K562 (cell line): ENCODE measurements around the gene FN3KRP. TPM values are rescaled to one million over a fixed set of nuclear protein-coding genes. Genes with fewer than 3 reads are reported as not detected.

Experiments
- ATF7 ChIP-seq: fragments of 450-650 bp; IDR thresholded peaks from 2 replicates; pipeline ENCODE4 v1.7.1; 2014; ENCODE audit warnings: mild to moderate bottlenecking, moderate library complexity
- CREB1 ChIP-seq, 2 experiments: sonication (generic) in 1 of 2; formaldehyde crosslinking in 1 of 2; IDR thresholded peaks; 2 replicates each; pipeline versions ENCODE4 v1.6.1 to v1.8.0; 2012 to 2022; ENCODE audit warnings: inconsistent platforms in 1 of 2, mild to moderate bottlenecking in 1 of 2, missing genetic modification reagents in 1 of 2, moderate library complexity in 1 of 2
- KAT2B ChIP-seq: IDR thresholded peaks from one replicate; pipeline ENCODE4 v1.6.1; 2012; ENCODE audit warnings: low read depth, mild to moderate bottlenecking, control low read depth, inconsistent platforms, low read length, moderate library complexity
- MYC ChIP-seq, 2 experiments: fragments of 250-450 bp in 1 of 2; sonication (Bioruptor Pico) in 1 of 2; IDR thresholded peaks; 2 replicates each; pipeline versions ENCODE4 v1.5.1 to v1.6.1; 2012 to 2021; ENCODE audit warnings: low read depth in 2 of 2, borderline replicate concordance in 1 of 2, improper control_type of control experiment in 1 of 2, low read length in 1 of 2, mild to moderate bottlenecking in 1 of 2, moderate library complexity in 1 of 2
- NR4A1 ChIP-seq, 2 experiments: fragments of 250-450 bp in 1 of 2; fragments of 450-650 bp in 1 of 2; sonication (Bioruptor Pico) in 1 of 2; IDR thresholded peaks; 2 replicates each; pipeline versions ENCODE4 v1.4.0 to v1.6.1; 2016 to 2020; ENCODE audit warnings: mild to moderate bottlenecking in 2 of 2, missing compliant biosample characterization in 1 of 2, missing genetic modification characterization in 1 of 2, moderate library complexity in 1 of 2
- POLR2AphosphoS5 ChIP-seq: IDR thresholded peaks from 2 replicates; pipeline ENCODE4 v1.6.1; 2011; ENCODE audit warnings: mild to moderate bottlenecking, low read depth, low read length, moderate library complexity; ENCODE audit not compliant: control insufficient read depth, insufficient read depth
- PPARD ChIP-seq: fragments of 250-450 bp; sonication (Bioruptor Pico); IDR thresholded peaks from 2 replicates; pipeline ENCODE4 v1.8.0; 2022; ENCODE audit warnings: inconsistent platforms, mild to moderate bottlenecking, moderate library complexity
- SNIP1 ChIP-seq: fragments of 450-650 bp; IDR thresholded peaks from 2 replicates; pipeline ENCODE4 v1.7.1; 2017; ENCODE audit warnings: low read depth, mild to moderate bottlenecking
- STAT5A ChIP-seq: IDR thresholded peaks from 2 replicates; pipeline ENCODE4 v1.6.1; 2012; ENCODE audit warnings: low read length, inconsistent platforms, borderline replicate concordance
- TAL1 ChIP-seq: fragments of 450-650 bp; IDR thresholded peaks from 2 replicates; pipeline ENCODE4 v1.6.1; 2016; ENCODE audit warnings: mild to moderate bottlenecking
- TBL1XR1 ChIP-seq, 2 experiments: IDR thresholded peaks; 2 replicates each; pipeline ENCODE4 v1.6.1; 2012; ENCODE audit warnings: improper control_type of control experiment in 2 of 2, low read length in 2 of 2, mild to moderate bottlenecking in 1 of 2
- TCF3 ChIP-seq: sonication (generic); formaldehyde crosslinking; IDR thresholded peaks from 2 replicates; pipeline ENCODE4 v1.4.0; 2020; ENCODE audit warnings: mild to moderate bottlenecking, missing genetic modification reagents
- TEAD4 ChIP-seq, 2 experiments: sonication (generic) in 1 of 2; formaldehyde crosslinking in 1 of 2; IDR thresholded peaks; 2 replicates each; pipeline versions ENCODE4 v1.6.1 to v1.8.0; 2012 to 2022; ENCODE audit warnings: borderline replicate concordance in 1 of 2, inconsistent platforms in 1 of 2, low read length in 1 of 2, mild to moderate bottlenecking in 1 of 2, missing genetic modification reagents in 1 of 2
- TRIM25 ChIP-seq: fragments of 450-650 bp; IDR thresholded peaks from 2 replicates; pipeline ENCODE4 v1.7.0; 2016; ENCODE audit warnings: borderline replicate concordance
- ZBTB43 ChIP-seq: sonication (generic); formaldehyde crosslinking; IDR thresholded peaks from 2 replicates; pipeline ENCODE4 v1.8.0; 2023; ENCODE audit warnings: mild to moderate bottlenecking, missing genetic modification reagents
- ZBTB9 ChIP-seq: fragments of 450-650 bp; formaldehyde crosslinking; IDR thresholded peaks from 2 replicates; pipeline ENCODE4 v1.4.0; 2020; ENCODE audit warnings: mild to moderate bottlenecking, moderate library complexity
- ZNF431 ChIP-seq: sonication (generic); formaldehyde crosslinking; IDR thresholded peaks from 2 replicates; pipeline ENCODE4 v1.8.0; 2022; ENCODE audit warnings: mild to moderate bottlenecking, missing genetic modification reagents
- ZNF511 ChIP-seq: sonication (generic); formaldehyde crosslinking; IDR thresholded peaks from 2 replicates; pipeline ENCODE4 v1.8.0; 2022; ENCODE audit warnings: mild to moderate bottlenecking, missing genetic modification reagents
- polyA plus RNA-seq, 8 experiments: library from polyadenylated mRNA; depleted of rRNA in 4 of 8; stranded (reverse) in 5 of 8; unstranded in 3 of 8; fragments of >200 nt; fragmentation: Nextera tagmentation in 2 of 8; fragmentation: Illumina TruSeq in 1 of 8; extraction: Ambion mirVana in 2 of 8; extraction: Trizol in 1 of 8; gene quantifications; 2 replicates each; pipeline versions ENCODE4 v1.2.1 to v1.2.3, GENCODE V29; 2011 to 2014; ENCODE audit warnings: inconsistent platforms in 1 of 8, missing spikeins in 1 of 8
- total RNA-seq, 7 experiments: library from RNA; depleted of rRNA in 6 of 7; stranded (reverse); fragments of >200 nt in 6 of 7; fragmentation: Illumina TruSeq in 2 of 7; extraction: Trizol in 2 of 7; gene quantifications; 2 replicates each; pipeline versions ENCODE4 v1.2.1 to v1.2.3, GENCODE V29; 2011 to 2021; ENCODE audit warnings: low replicate concordance in 1 of 7

FN3KRP gene
- total and polyA plus RNA-seq, 9 of the 15 experiments (the other 6 are each of a cell fraction or from before 2014, with no cell fraction given): 2.0 to 32.1 (median 24.9) TPM

GRCh38 chr17:82737967-82738877, 21.7 kb downstream of the FN3KRP start (continued):
- no peak for TF ChIP-seq PPARD (CRISPR knock-in tag)
- no peak for TF ChIP-seq KAT2B
- TF ChIP-seq CREB1 (IDR thresholded peaks at IDR 0.05): no peak
- TF ChIP-seq CREB1 (CRISPR knock-in tag; IDR thresholded peaks at IDR 0.05): 0 out of 2 replicates have a peak, but pooled peaks have one; percentile 36
- TF ChIP-seq NR4A1 (CRISPR knock-in tag; IDR thresholded peaks at IDR 0.05): no peak
- peak; percentile 37; the same call in 1 of the 2 replicates for TF ChIP-seq NR4A1 (tag; IDR thresholded peaks at IDR 0.05)
- TF ChIP-seq SNIP1: no peak
- TF ChIP-seq TEAD4 (IDR thresholded peaks at IDR 0.05; ENCODE audit: low read length): 0 out of 2 replicates have a peak, but pooled peaks have one; percentile 52
- no peak for TF ChIP-seq TEAD4 (CRISPR knock-in tag; IDR thresholded peaks at IDR 0.05; ENCODE audit: borderline replicate concordance)
- no peak for TF ChIP-seq ATF7
- TF ChIP-seq TRIM25: no peak
- 0 out of 2 replicates have a peak, but pooled peaks have one; percentile 46 for TF ChIP-seq MYC (IDR thresholded peaks at IDR 0.05; ENCODE audit: low read depth, low read length)
- no peak for TF ChIP-seq MYC (CRISPR knock-in tag; IDR thresholded peaks at IDR 0.05; ENCODE audit: borderline replicate concordance, low read depth)
- peak; percentile 75 for TF ChIP-seq TCF3 (CRISPR knock-in tag)
- TF ChIP-seq ZBTB43 (CRISPR knock-in tag): no peak
- TF ChIP-seq ZNF511 (CRISPR knock-in tag): peak; percentile 72; the same call in 1 of the 2 replicates
- peak; percentile 11; the same call in 1 of the 2 replicates for TF ChIP-seq STAT5A
- peak; percentile 31; the same call in 1 of the 2 replicates for TF ChIP-seq POLR2AphosphoS5
- 0 out of 2 replicates have a peak, but pooled peaks have one; percentile 21 for TF ChIP-seq ZBTB9 (CRISPR knock-in tag)
- TF ChIP-seq TAL1: peak; percentile 68
- TF ChIP-seq ZNF431 (CRISPR knock-in tag): peak; percentile 51; the same call in 1 of the 2 replicates
- 0 out of 4 replicates have a peak, but pooled peaks of 1 of the 2 experiments have one; percentile 36 for TF ChIP-seq TBL1XR1 (IDR thresholded peaks at IDR 0.05; ENCODE audit: low read length in 2 of 2)
